A172 (cell line): Measurements from ENCODE around the gene DAB2. TPM values are rescaled to one million over a fixed set of nuclear protein-coding genes. Genes with fewer than 3 reads are reported as not detected.

Experiments
- DNase-seq: peaks from one replicate; pipeline ENCODE4 v3.0.0-alpha.2; 2015; ENCODE audit warnings: low spot score
- total RNA-seq: library from RNA; depleted of rRNA; stranded (reverse); fragments of >200 nt; shearing (Covaris generic); gene quantifications from 2 replicates; pipeline ENCODE4 v1.2.3, GENCODE V29; 2014

The DAB2 gene
- total RNA-seq, 1 experiment from 2014 or later: 46.1 TPM

GRCh38 chr5:39448506-39449128 lies 23.8 kb upstream of the DAB2 start:
- no peak for DNase-seq

- DNase-seq: no peak
Measured at GRCh38 chr5:39447968-39448367, 23.2 kb upstream of the DAB2 start.

GRCh38 chr5:39447059-39447458 lies 22.3 kb upstream of the DAB2 start:
- peak; percentile 59 for DNase-seq

- no peak for DNase-seq
Measured at GRCh38 chr5:39446231-39446630, 21.5 kb upstream of the DAB2 start.

GRCh38 chr5:39443911-39444310 lies 19.1 kb upstream of the DAB2 start:
- DNase-seq: no peak

GRCh38 chr5:39442991-39443390 lies 18.2 kb upstream of the DAB2 start:
- DNase-seq: no peak

- no peak for DNase-seq
Measured at GRCh38 chr5:39441838-39442237, 17.1 kb upstream of the DAB2 start.

- no peak for DNase-seq
Measured at GRCh38 chr5:39440958-39441624, 16.3 kb upstream of the DAB2 start.

GRCh38 chr5:39440192-39440957 lies 15.6 kb upstream of the DAB2 start:
- DNase-seq: no peak

GRCh38 chr5:39439582-39440162 lies 14.9 kb upstream of the DAB2 start:
- DNase-seq: no peak

GRCh38 chr5:39437467-39437866 lies 12.7 kb upstream of the DAB2 start:
- peak; percentile 23 for DNase-seq

GRCh38 chr5:39433848-39434247 lies 9.1 kb upstream of the DAB2 start:
- no peak for DNase-seq

GRCh38 chr5:39432696-39433530 lies 8.1 kb upstream of the DAB2 start:
- DNase-seq: no peak

- DNase-seq: no peak
Measured at GRCh38 chr5:39430461-39430860, 5.7 kb upstream of the DAB2 start.

- no peak for DNase-seq
Measured at GRCh38 chr5:39428640-39429039, 3.9 kb upstream of the DAB2 start.

- DNase-seq: no peak
Measured at GRCh38 chr5:39427633-39428032, 2.9 kb upstream of the DAB2 start.

GRCh38 chr5:39427229-39427628 lies 2.4 kb upstream of the DAB2 start:
- peak; percentile 37 for DNase-seq

- DNase-seq: peak; percentile 14
Measured at GRCh38 chr5:39426746-39427105, 1.9 kb upstream of the DAB2 start.

- DNase-seq: no peak
Measured at GRCh38 chr5:39426051-39426745, 1.4 kb upstream of the DAB2 start.

GRCh38 chr5:39423331-39423751 lies 1.4 kb downstream of the DAB2 start:
- peak; percentile 45 for DNase-seq

- no peak for DNase-seq
Measured at GRCh38 chr5:39422728-39423285, 2.0 kb downstream of the DAB2 start.
